BE2C (cell line): ENCODE data around the gene XCL1.

Source experiments
- DNase-seq: peaks from one replicate; pipeline ENCODE4 v3.0.0-alpha.2; 2020
- H3K27me3 ChIP-seq: fragments of 250-450 bp; sonication (Bioruptor Pico); 2 replicates; pipeline ENCODE4 v1.5.1; 2020; ENCODE audit warnings: mild to moderate bottlenecking
- H3K36me3 ChIP-seq: fragments of 250-450 bp; sonication (Bioruptor Pico); 2 replicates; pipeline ENCODE4 v1.5.1; 2020; ENCODE audit warnings: mild to moderate bottlenecking
- H3K4me1 ChIP-seq: fragments of 250-450 bp; sonication (Bioruptor Pico); 2 replicates; pipeline ENCODE4 v1.5.1; 2020
- H3K4me3 ChIP-seq: 2 replicates; pipeline ENCODE4 v1.5.1; 2011; ENCODE audit warnings: low read depth, low read length
- H3K9me3 ChIP-seq: fragments of 250-450 bp; sonication (Bioruptor Pico); 2 replicates; pipeline ENCODE4 v1.5.1; 2020
- TF ChIP-seq, protein P1 (sequence below): IDR thresholded peaks from 2 replicates; pipeline ENCODE4 v1.5.1; 2012; ENCODE audit warnings: mild to moderate bottlenecking, low read depth, low read length

The XCL1 gene

DNA sequence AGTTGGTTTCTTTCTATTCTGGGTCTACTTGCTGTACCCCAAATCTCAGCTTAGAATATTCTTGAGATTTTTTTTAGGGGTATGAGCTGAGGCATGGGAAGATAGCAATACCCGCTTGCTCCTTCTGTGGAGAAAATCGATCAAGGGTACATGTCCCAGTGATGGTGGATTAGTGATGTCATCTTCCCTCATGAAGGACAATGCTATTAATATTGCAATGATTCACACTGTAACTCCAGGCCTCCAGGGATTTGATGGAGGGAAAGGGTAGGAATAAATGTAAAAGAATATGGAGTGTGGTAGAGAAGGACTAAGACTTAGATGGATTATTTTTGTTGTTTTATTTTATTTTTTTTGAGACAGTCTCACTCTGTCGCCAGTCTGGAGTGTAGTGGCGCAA is 47.4 kb downstream of the XCL1 start:
- H3K9me3 ChIP-seq: no peaks in the 10 kb centered on the region
- TF ChIP-seq, protein P1, sequence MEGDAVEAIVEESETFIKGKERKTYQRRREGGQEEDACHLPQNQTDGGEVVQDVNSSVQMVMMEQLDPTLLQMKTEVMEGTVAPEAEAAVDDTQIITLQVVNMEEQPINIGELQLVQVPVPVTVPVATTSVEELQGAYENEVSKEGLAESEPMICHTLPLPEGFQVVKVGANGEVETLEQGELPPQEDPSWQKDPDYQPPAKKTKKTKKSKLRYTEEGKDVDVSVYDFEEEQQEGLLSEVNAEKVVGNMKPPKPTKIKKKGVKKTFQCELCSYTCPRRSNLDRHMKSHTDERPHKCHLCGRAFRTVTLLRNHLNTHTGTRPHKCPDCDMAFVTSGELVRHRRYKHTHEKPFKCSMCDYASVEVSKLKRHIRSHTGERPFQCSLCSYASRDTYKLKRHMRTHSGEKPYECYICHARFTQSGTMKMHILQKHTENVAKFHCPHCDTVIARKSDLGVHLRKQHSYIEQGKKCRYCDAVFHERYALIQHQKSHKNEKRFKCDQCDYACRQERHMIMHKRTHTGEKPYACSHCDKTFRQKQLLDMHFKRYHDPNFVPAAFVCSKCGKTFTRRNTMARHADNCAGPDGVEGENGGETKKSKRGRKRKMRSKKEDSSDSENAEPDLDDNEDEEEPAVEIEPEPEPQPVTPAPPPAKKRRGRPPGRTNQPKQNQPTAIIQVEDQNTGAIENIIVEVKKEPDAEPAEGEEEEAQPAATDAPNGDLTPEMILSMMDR: no peak

DNA sequence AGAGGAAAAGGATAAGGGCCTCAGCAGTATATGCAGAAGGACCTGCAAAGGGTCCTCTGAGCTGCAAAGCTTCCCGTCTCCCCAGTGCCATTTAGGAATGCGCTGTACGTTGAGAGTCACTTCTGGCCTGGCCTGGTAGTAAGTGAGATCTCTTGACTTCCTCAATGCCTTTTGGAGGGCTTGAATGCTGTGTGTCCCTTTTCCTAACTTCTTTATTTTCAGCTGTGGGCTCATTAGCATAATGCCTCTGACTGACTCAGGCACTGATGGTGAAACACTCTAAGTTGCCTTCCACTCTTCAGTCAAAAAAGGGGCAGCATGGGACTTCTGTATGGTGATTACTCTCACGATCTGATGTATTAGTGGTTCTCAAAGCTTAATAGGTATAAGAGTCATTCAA is 49.9 kb downstream of the XCL1 start:
- Histone ChIP-seq H3K4me3 (no peak overlapping the region), H3K27me3 (no peaks in the 10 kb centered on the region), H3K4me1 (peaks cover 17% of the 10 kb centered on the region), H3K9me3 (no peaks in the 10 kb centered on the region), H3K36me3 (no peaks in the 10 kb centered on the region)
- no peak for DNase-seq
- TF ChIP-seq, protein P1: no peak

More for the DNA sequence above, 47.4 kb downstream of the XCL1 start:
- Histone ChIP-seq H3K4me1 (peaks cover 28% of the 10 kb centered on the region), H3K4me3 (no peak overlapping the region), H3K27me3 (no peaks in the 10 kb centered on the region), H3K36me3 (no peaks in the 10 kb centered on the region; the same call in 1 of the 2 replicates)
- DNase-seq: no peak

DNA sequence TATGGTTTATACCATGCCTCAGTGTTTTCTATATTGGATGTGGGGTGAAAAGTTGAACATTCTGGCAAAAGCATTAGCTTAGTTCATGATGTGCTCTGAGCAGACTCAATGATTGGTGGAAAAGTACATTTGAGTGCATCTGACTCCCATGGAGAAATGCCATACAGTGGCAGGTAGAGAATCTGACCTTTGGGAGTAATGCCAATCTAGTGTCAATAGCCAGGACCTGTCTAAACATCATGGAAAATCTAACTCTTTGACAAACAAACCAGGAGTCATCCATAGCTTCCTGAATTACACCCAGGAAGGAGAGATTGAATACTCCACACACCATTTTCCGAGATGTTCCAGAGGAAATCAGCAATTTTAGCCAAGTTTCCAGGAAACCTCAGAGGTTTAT is 51.0 kb downstream of the XCL1 start:
- H3K36me3 ChIP-seq: no peaks in the 10 kb centered on the region
- H3K27me3 ChIP-seq: no peaks in the 10 kb centered on the region
- H3K9me3 ChIP-seq: no peaks in the 10 kb centered on the region
- TF ChIP-seq, protein P1: no peak
- H3K4me1 ChIP-seq: peaks cover 6% of the 10 kb centered on the region
- DNase-seq: no peak
- H3K4me3 ChIP-seq: no peak overlapping the region

DNA sequence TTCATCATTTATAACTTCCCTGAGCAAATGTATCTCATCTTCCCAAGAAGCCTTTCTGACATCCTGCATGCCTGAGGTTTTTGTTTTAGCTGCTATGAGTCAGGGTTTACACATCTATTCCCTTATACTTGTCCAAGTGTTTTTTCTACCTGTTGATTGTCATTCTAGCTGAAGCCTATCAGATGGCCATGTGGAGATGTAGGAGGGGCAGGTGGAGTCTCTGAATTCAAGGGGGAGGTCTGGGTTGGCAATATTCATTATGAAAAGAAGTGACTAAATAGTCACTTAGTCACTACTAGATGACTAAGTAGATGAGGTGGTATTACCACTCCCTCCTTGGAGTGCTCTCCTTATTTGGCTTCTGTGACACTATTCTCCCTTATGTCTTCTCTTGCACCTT is 52.4 kb downstream of the XCL1 start:
- no peaks in the 10 kb centered on the region for H3K9me3 ChIP-seq
- no peak overlapping the region for H3K4me3 ChIP-seq
- TF ChIP-seq, protein P1: no peak
- DNase-seq: no peak
- H3K4me1 ChIP-seq: no peaks in the 10 kb centered on the region; the same call in 1 of the 2 replicates
- no peaks in the 10 kb centered on the region for H3K36me3 ChIP-seq
- no peaks in the 10 kb centered on the region for H3K27me3 ChIP-seq

DNA sequence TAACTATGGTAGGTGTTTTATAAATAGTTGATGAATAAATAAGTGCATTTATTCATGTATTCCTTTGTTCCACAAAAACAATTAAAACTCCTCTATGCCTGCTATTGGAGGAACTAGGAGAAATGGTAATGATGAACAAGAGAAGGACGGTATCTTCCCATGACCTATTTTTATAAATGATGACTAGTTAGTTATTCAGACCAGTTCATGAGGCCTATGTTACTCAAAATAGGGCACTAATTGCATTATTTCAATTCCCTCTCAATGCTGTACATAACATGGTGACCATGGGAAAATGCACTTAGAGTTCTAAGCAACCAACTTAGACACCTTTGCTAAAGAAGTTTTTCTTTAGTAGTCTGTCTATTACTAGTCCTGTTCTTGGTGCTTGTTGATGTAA is 53.1 kb downstream of the XCL1 start:
- Histone ChIP-seq H3K4me3 (no peak overlapping the region), H3K27me3 (no peaks in the 10 kb centered on the region), H3K9me3 (no peaks in the 10 kb centered on the region), H3K36me3 (no peaks in the 10 kb centered on the region), H3K4me1 (no peaks in the 10 kb centered on the region; the same call in 1 of the 2 replicates)
- TF ChIP-seq, protein P1: no peak
- DNase-seq: no peak
